Limb (tissue), 2 donors: ENCODE results near the gene NXN.
"Not testable (repeated sequence)": the region's sequence is repeated elsewhere in the genome, so short reads cannot be mapped to it uniquely, and the experiment has no call there.

Experiments used
- DNase-seq, 2 donors: peaks; one replicate each; pipeline ENCODE4 v3.0.0-alpha.2; 2016; ENCODE audit errors: extremely low spot score in 2 of 2

NXN gene

DNA sequence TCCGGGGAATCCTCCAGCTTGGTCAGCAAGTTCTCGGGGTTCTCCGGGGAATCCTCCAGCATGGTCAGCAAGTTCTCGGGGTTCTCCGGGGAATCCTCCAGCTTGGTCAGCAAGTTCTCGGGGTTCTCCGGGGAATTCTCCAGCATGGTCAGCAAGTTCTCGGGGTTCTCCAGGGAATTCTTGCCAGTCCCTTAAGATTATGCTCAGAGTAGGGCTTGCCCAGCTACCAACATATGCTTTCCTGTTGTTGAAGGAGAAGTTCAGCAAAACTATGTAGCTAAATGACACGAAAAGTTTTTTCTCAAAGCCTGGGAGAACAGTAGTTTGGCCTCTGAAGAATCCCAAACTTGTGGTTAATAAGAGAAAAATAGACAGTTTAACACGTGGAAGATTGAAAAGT, 112.3 kb downstream of the NXN start:
- not testable (repeated sequence) for DNase-seq

GRCh38 chr17:866568-867103, 112.9 kb downstream of the NXN start:
- DNase-seq = no peak

DNA sequence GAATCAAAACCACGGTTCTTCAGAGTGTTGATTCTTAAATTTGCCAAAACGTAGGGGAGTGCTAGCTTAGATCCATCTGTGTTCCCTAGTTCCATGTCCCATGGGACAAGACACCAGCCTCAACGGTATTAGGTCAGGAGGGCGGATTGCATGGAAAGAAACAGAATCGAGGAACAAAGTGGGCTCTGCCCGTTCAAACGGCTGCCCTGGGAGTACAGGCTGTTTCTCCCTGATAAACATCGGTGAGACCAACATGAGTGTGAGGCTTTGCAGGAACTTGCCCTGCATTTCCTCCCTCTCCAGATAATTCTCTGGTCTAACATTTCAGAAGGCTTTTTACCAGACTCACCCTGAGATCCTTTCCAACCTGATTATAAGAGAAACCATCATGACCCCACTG, 115.3 kb downstream of the NXN start:
- DNase-seq = no peak

GRCh38 chr17:863880-864279, 115.7 kb downstream of the NXN start:
- DNase-seq = no peak

- DNase-seq = no peak
Observed at GRCh38 chr17:862582-862981, 117.0 kb downstream of the NXN start.

DNA sequence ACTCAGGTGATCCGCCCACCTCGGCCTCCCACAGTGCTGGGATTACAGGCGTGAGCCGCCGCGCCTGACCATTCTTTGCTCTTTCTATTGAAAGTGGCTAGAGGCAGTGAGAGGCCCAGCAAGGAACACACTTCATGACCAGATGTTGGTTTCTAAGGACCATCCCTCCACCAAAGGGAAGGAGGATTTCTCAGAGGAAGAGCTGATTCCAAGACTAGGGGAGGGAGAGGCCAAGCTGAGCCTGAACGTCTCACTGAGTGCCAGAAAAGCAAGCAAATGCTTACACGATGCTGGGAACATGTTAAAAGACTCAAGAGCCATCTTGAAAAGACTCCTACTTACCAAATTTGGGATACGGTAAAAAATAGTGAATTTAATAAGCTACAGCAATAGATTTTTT, 118.2 kb downstream of the NXN start:
- DNase-seq = peak in 1 of 2 donors; percentile 61

- no peak for DNase-seq
Observed at GRCh38 chr17:860805-861204, 118.8 kb downstream of the NXN start.

GRCh38 chr17:859824-860195, 119.8 kb downstream of the NXN start:
- DNase-seq = no peak

DNA sequence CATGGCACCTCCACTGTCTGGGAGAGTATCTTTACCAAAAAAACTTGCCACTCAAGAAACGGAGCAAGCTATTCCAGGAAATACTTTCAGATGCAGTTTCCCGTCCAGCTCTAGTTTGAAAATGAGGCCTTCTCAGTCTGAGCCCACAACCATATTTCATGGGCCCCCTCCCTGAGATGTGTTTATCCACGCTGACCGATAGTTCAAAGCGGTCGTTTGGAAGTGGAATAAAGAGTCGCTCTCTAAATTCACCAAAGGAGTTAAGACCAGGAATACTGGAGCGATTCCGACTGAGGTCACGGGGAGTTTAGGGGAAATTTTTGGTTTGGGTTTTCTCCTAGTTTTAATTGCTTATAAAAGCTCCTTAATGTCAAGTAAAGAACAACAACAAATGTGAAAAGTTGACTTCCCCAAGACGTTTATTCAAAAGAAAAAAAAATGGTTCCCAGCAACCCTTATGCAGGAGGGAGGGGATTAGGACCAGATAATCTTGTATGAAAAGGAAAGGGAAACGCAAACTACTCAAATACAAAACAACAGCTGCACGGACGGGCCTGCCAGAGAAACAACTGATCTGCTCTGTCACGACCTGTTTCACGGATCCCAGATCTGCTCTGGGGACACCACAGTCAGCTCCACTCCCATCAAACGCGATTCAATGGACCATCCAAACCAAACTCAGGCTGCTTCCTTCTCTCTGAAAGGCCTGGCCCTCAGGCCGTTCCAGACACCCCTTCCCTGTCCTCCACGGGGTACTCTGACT, 120.3 kb downstream of the NXN start:
- DNase-seq = peak; percentile 62 to 81

- no peak for DNase-seq
Observed at GRCh38 chr17:856149-856548, 123.4 kb downstream of the NXN start.

GRCh38 chr17:855569-855968, 124.0 kb downstream of the NXN start:
- no peak for DNase-seq

DNA sequence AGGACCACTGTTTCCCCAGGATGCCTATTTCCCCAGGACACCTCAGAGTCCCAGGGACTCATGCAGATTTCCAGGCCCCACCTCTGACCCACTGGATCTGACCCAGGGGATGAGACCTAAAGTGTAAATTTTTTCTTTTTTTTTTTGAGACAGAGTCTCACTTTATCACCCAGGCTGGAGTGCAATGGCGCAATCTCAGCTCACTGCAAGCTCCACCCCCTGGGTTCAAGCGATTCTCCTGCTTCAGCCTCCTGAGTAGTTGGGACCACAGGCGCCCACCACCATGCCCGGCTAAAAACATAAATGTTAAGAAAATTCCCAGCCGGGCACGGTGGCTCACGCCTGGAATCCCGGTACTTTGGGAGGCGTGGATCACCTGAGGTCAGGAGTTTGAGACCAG, 126.7 kb downstream of the NXN start:
- DNase-seq = not testable (repeated sequence)

GRCh38 chr17:852349-852748, 127.2 kb downstream of the NXN start:
- DNase-seq = no peak

GRCh38 chr17:851924-852323, 127.7 kb downstream of the NXN start:
- peak in 1 of 2 donors; percentile 19 for DNase-seq

DNA sequence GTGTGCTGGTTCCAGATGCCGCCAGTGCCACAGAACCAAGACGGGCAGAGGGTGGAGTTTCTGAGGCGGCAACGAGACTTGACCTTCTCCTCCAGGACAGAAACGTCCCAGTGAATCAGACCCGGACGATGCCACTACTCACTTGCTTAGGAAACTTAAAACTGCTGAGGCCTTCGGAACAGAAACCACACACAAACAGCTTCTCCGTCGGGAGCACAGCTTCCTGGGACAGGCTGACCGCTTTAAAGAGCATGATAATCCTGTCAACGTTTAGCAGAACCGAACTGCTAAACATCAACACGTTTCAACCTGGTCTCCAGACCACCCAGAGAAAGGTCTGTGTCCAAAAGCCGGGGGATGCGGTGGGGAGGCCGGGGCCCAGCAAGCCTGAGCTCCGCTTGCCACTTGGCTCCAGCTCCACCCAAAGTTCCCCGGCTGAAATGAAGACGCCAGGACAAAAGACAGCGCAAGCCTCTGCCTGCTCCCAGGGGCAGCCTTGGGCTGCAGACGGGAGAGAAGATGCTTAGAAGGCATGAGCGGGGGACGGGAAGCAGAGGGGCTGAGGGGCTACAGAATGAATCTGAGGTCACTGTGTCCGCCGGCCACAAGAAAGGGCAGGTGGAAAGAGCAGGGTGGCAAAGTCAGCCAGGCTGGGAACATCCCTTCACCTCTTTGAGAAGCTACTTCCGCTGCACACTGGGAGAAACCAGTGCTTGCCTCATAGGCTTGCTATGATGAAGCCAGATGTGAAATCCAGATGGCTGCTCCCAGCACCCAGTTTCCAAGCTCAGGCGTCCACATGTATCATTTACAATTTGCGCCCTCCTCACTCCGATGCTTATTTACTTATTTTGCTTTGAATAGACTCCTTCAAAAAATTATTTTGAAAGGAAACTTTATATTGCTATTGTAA, 128.5 kb downstream of the NXN start:
- no peak for DNase-seq

GRCh38 chr17:850086-850850, 129.3 kb downstream of the NXN start:
- no peak for DNase-seq

DNA sequence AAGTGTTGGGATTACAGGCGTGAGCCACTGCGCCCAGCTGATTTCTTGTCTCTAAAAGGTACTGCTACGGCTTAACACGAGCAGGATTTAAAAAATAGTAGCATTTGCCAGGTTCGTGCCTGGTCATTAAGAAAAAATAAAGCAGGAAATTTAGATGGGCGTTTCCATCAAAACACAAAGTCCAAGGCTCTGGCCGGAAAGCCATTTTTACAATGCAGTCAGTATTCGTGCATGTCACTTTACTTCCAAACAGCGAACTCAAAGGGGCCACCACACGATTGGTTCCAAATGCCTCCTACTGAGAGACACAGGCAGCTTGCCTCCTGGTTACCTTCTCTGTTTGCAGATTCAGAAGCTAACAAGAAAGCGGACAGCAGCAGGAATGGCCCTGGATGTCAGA, 131.2 kb downstream of the NXN start:
- no peak for DNase-seq

GRCh38 chr17:846901-847843, 132.4 kb downstream of the NXN start:
- peak; percentile 54 for DNase-seq

DNA sequence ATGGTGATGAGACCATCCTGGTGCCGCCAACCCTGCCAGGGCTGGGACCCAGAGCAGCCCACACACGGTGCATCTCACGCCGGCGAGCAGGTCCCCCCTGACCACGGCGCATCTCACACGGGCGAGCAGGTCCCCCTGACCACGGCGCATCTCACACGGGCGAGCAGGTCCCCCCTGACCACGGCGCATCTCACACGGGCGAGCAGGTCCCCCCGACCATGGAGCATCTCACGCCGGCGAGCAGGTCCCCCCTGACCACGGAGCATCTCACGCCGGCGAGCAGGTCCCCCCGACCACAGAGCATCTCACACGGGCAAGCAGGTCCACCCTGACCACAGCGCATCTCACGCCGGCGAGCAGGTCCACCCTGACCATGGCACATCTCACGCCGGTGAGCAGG, 138.3 kb downstream of the NXN start:
- DNase-seq = peak in 1 of 2 donors; percentile 61

DNA sequence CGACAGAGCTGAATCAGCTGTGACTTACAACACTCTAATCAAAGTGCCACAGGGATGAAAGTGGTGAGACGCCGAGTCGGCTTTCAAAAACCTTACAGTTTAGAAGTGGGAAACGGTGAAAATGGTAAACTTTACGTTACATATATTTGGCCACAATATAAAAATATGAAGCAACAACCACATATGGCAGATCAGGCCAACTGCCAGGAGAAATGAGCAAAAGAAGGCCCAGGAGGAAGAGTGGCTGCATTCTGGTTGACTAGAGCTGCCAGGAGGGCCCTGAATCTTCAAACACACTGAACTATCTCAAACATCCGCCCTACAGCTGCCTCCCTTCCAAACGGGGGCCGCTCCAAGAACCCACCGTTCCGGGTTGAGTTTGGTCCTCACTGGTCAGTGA, 141.1 kb downstream of the NXN start:
- no peak for DNase-seq

- no peak for DNase-seq
Observed at GRCh38 chr17:836151-836550, 143.4 kb downstream of the NXN start.
